ENCODE measurements around the gene WDR11. TPM values are rescaled to one million over a fixed set of nuclear protein-coding genes. Genes with fewer than 3 reads are reported as not detected.

Gene WDR11
- total RNA-seq, 2 experiments from 2014 or later = 43.3 to 47.1 TPM

DNA sequence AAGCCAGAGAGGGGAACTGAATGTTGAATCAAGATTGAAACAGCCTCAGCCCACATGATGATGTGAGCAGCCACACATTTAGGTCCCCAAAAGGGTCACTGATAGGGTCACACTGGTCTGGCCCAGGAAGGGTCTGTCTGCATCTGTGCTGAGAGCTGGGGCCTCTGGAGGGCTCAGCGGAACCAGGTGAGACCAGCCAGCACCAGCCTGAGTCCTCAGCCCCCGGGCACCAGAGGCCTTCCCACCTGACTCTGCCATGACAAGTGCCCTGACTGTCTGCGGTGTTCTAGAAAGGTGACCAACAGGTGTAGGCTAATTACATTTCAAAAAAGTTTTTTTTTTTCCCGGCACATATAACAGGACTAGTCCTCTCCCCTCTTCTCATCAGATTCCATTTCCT is 76.2 kb downstream of the WDR11 start:
- CTCF ChIA-PET (ENCODE audit: unreplicated experiment) = no interaction called here

DNA sequence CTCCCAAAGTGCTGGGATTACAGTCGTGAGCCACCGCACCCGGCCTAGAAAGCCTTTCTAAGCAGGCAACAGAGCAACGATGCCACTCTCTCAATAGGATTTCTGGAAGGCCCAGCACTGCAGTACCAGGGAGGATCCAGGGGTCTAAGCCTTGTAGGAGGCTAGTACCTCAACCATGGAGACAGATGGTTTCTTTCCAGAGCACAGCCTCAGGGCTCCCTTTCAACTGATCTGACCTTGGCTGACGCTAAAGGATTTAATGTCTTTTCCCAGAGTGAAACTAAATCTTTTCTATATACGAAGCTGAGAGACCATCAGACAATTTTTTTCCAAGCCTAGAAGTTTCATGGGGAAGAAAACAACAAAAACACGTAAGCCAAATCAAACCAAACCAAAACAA is 78.0 kb downstream of the WDR11 start:
- Histone ChIP-seq H3K4me2 (ENCODE audit: low read length) (no peak overlapping the region), H3K9me3 (ENCODE audit: low read length) (no peaks in the 10 kb centered on the region), H3K4me1 (ENCODE audit: insufficient read depth, low read length, poor library complexity, severe bottlenecking) (no peaks in the 10 kb centered on the region), H3K9me2 (ENCODE audit: insufficient read depth, low read length) (no peaks in the 10 kb centered on the region), H2AFZ (ENCODE audit: low read length) (no peak overlapping the region), H3K36me3 (ENCODE audit: insufficient read depth, low read length) (no peaks in the 10 kb centered on the region), H3K4me3 (ENCODE audit: low read depth, low read length, poor library complexity, severe bottlenecking) (no peak overlapping the region), H3K79me2 (ENCODE audit: insufficient read depth, low read depth, low read length) (no peaks in the 10 kb centered on the region), H3K27ac (ENCODE audit: low read depth, low read length, poor library complexity, severe bottlenecking) (no peak overlapping the region), H4K20me1 (ENCODE audit: insufficient read depth, low read length) (no peaks in the 10 kb centered on the region)
- TF ChIP-seq, protein P1, sequence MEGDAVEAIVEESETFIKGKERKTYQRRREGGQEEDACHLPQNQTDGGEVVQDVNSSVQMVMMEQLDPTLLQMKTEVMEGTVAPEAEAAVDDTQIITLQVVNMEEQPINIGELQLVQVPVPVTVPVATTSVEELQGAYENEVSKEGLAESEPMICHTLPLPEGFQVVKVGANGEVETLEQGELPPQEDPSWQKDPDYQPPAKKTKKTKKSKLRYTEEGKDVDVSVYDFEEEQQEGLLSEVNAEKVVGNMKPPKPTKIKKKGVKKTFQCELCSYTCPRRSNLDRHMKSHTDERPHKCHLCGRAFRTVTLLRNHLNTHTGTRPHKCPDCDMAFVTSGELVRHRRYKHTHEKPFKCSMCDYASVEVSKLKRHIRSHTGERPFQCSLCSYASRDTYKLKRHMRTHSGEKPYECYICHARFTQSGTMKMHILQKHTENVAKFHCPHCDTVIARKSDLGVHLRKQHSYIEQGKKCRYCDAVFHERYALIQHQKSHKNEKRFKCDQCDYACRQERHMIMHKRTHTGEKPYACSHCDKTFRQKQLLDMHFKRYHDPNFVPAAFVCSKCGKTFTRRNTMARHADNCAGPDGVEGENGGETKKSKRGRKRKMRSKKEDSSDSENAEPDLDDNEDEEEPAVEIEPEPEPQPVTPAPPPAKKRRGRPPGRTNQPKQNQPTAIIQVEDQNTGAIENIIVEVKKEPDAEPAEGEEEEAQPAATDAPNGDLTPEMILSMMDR (conservative IDR thresholded peaks at IDR 0.05; ENCODE audit: low read length) = no peak
- TF ChIP-seq EZH2phosphoT487 (IDR thresholded peaks at IDR 0.05; ENCODE audit: borderline replicate concordance, low read depth, low read length) = no peak
- ChIA-PET CTCF (ENCODE audit: unreplicated experiment) (no interaction called here), POLR2A (no interaction called here)
- no peak for DNase-seq (ENCODE audit: low spot score)
- intact Hi-C loops (cut with micrococcal nuclease; ENCODE audit: unreplicated experiment) = no loop called here
- BruUV-seq (replicated peaks) = no TSS peak

More for the DNA sequence above, 76.2 kb downstream of the WDR11 start:
- Histone ChIP-seq H3K9me2 (ENCODE audit: insufficient read depth, low read length) (no peaks in the 10 kb centered on the region), H3K4me3 (ENCODE audit: low read depth, low read length, poor library complexity, severe bottlenecking) (no peak overlapping the region), H3K36me3 (ENCODE audit: insufficient read depth, low read length) (no peaks in the 10 kb centered on the region), H3K4me1 (ENCODE audit: insufficient read depth, low read length, poor library complexity, severe bottlenecking) (no peaks in the 10 kb centered on the region), H3K27ac (ENCODE audit: low read depth, low read length, poor library complexity, severe bottlenecking) (no peak overlapping the region), H4K20me1 (ENCODE audit: insufficient read depth, low read length) (no peaks in the 10 kb centered on the region), H3K9me3 (ENCODE audit: low read length) (no peaks in the 10 kb centered on the region), H3K4me2 (ENCODE audit: low read length) (no peak overlapping the region), H2AFZ (ENCODE audit: low read length) (no peak overlapping the region), H3K79me2 (ENCODE audit: insufficient read depth, low read depth, low read length) (no peaks in the 10 kb centered on the region)
- no TSS peak for BruUV-seq (replicated peaks)
- intact Hi-C loops (cut with micrococcal nuclease; ENCODE audit: unreplicated experiment) = no loop called here
- TF ChIP-seq, protein P1 (conservative IDR thresholded peaks at IDR 0.05; ENCODE audit: low read length) = no peak
- TF ChIP-seq EZH2phosphoT487 (IDR thresholded peaks at IDR 0.05; ENCODE audit: borderline replicate concordance, low read depth, low read length) = no peak
- no peak for DNase-seq (ENCODE audit: low spot score)
- POLR2A ChIA-PET = no interaction called here

DNA sequence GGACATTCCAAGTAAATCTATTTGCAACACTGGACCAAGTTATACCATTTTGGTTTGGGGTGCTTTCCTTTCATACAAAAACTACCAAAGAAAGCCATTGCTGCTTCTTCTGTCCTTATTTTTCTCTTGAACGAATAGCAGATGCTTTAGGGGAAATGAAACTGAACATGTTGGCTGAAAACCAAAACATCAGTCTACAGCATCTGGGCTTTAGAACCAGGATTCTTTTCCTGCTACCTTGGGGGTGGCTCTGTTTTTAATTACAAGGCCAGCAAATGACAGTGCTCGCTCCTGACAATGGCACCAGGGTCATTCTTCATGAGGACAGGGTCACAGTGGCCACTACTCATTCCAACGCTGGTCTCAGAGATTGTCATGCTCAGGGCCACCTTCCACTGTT is 80.3 kb downstream of the WDR11 start:
- H3K79me2 ChIP-seq (ENCODE audit: insufficient read depth, low read depth, low read length) = no peaks in the 10 kb centered on the region
- CTCF ChIA-PET (ENCODE audit: unreplicated experiment) = no interaction called here
- no peaks in the 10 kb centered on the region for H3K4me1 ChIP-seq (ENCODE audit: insufficient read depth, low read length, poor library complexity, severe bottlenecking)
- BruUV-seq (replicated peaks) = no TSS peak
- no peaks in the 10 kb centered on the region for H3K9me3 ChIP-seq (ENCODE audit: low read length)
- no peak overlapping the region for H3K4me3 ChIP-seq (ENCODE audit: low read depth, low read length, poor library complexity, severe bottlenecking)
- H3K36me3 ChIP-seq (ENCODE audit: insufficient read depth, low read length) = no peaks in the 10 kb centered on the region
- POLR2A ChIA-PET = no interaction called here
- no peak for DNase-seq (ENCODE audit: low spot score)
- no peaks in the 10 kb centered on the region for H3K9me2 ChIP-seq (ENCODE audit: insufficient read depth, low read length)
- TF ChIP-seq, protein P1 (conservative IDR thresholded peaks at IDR 0.05; ENCODE audit: low read length) = no peak
- TF ChIP-seq EZH2phosphoT487 (IDR thresholded peaks at IDR 0.05; ENCODE audit: borderline replicate concordance, low read depth, low read length) = no peak
- no peak overlapping the region for H3K27ac ChIP-seq (ENCODE audit: low read depth, low read length, poor library complexity, severe bottlenecking)
- intact Hi-C loops (cut with micrococcal nuclease; ENCODE audit: unreplicated experiment) = no loop called here
- no peak overlapping the region for H2AFZ ChIP-seq (ENCODE audit: low read length)
- no peak overlapping the region for H3K4me2 ChIP-seq (ENCODE audit: low read length)
- H4K20me1 ChIP-seq (ENCODE audit: insufficient read depth, low read length) = no peaks in the 10 kb centered on the region

Data from OCI-LY7 (cell line).